Gastrocnemius medialis (tissue), 4 donors: ENCODE results near the gene TPRA1. TPM values are rescaled to one million over a fixed set of nuclear protein-coding genes. Genes with fewer than 3 reads are reported as not detected.

Source experiments
- ATAC-seq, 2 donors: fragments of 150-250 bp; one replicate each; pipeline ENCODE4 v1.9.1; 2016
- DNase-seq, 2 donors: peaks; one replicate each; pipeline ENCODE4 v3.0.0-alpha.2; 2019
- H3K27ac ChIP-seq, 4 donors: fragments of 200-600 bp; sonication (generic); 1 replicate in 1 of 4; 2 replicates in 3 of 4; pipeline ENCODE4 v1.5.1; 2016 to 2018; ENCODE audit warnings: mild to moderate bottlenecking in 2 of 4, moderate library complexity in 1 of 4
- H3K27me3 ChIP-seq, 3 donors: fragments of 200-600 bp; sonication (generic) in 2 of 3; 1 replicate in 1 of 3; 2 replicates in 2 of 3; pipeline versions ENCODE4 v1.5.1 to v1.6.0; 2016 to 2019; ENCODE audit warnings: mild to moderate bottlenecking in 1 of 3, moderate library complexity in 1 of 3
- H3K36me3 ChIP-seq, 2 donors: fragments of 200-600 bp; sonication (generic) in 1 of 2; one replicate each; pipeline ENCODE4 v1.5.1; 2017 to 2018
- H3K4me1 ChIP-seq, 2 donors: fragments of 200-600 bp; sonication (generic) in 1 of 2; one replicate each; pipeline ENCODE4 v1.5.1; 2016 to 2017; ENCODE audit warnings: mild to moderate bottlenecking in 2 of 2
- H3K4me3 ChIP-seq, 4 donors: fragments of 200-600 bp; sonication (generic) in 3 of 4; 1 replicate in 1 of 4; 2 replicates in 3 of 4; pipeline ENCODE4 v1.5.1; 2016 to 2019; ENCODE audit warnings: mild to moderate bottlenecking in 2 of 4
- H3K9me3 ChIP-seq, 3 donors: fragments of 200-600 bp; sonication (generic) in 2 of 3; 1 replicate in 1 of 3; 2 replicates in 2 of 3; pipeline ENCODE4 v1.5.1; 2016 to 2019
- CTCF ChIP-seq, 5 experiments: fragments of 450-650 bp in 3 of 5; fragments of 200-600 bp in 2 of 5; sonication (generic) in 2 of 5; IDR thresholded peaks in 4 of 5; conservative IDR thresholded peaks in 1 of 5; 1 replicate in 4 of 5; 2 replicates in 1 of 5; pipeline ENCODE4 v1.5.1; 2016 to 2019; ENCODE audit warnings: antibody characterized with exemption in 5 of 5, mild to moderate bottlenecking in 3 of 5, moderate library complexity in 3 of 5
- POLR2A ChIP-seq, 2 donors: fragments of 450-650 bp; IDR thresholded peaks; one replicate each; pipeline ENCODE4 v1.6.1; 2017; ENCODE audit warnings: antibody characterized with exemption in 2 of 2, mild to moderate bottlenecking in 2 of 2, moderate library complexity in 2 of 2
- in situ Hi-C, 4 donors: fragments of 200-750 bp; cut with MboI; loops; one replicate each; pipeline versions ENCODE4 v1.15.0 to v1.8.0; 2017; ENCODE audit warnings: low sequenced_read_pairs in 4 of 4
- intact Hi-C: fragments of 100-400 bp; cut with DNase I; formaldehyde crosslinking; loops from one replicate; pipeline ENCODE4 v1.15.1; 2023; ENCODE audit warnings: low total_unique reads
- total RNA-seq, 4 donors: library from RNA; depleted of rRNA; stranded (reverse); fragments of >200 nt; gene quantifications; one replicate each; pipeline versions ENCODE4 v1.1.0 to v1.2.3, GENCODE V29; 2016

Gene TPRA1
- total RNA-seq, 4 donors from 2014 or later: 29.2 to 42.1 (median 31.1) TPM

- intact Hi-C loops (no loop called here), in situ Hi-C loops (no loop called here)
- TF ChIP-seq CTCF (IDR thresholded peaks at IDR 0.05 in 4 of 5, conservative IDR thresholded peaks at IDR 0.05 in 1 of 5) (no peak), POLR2A (IDR thresholded peaks at IDR 0.05) (no peak)
- ATAC-seq: no peak
- Histone ChIP-seq H3K27ac (no peak overlapping the region), H3K4me1 (peaks cover 5 to 6% of the 10 kb centered on the region in 2 donors), H3K36me3 (peaks cover 0 to 4% of the 10 kb centered on the region in 2 donors), H3K4me3 (no peak overlapping the region), H3K9me3 (no peaks in the 10 kb centered on the region), H3K27me3 (no peaks in the 10 kb centered on the region)
- DNase-seq: no peak
These were observed 22.9 kb upstream of the TPRA1 start for GRCh38 chr3:127613406-127613805.

- in situ Hi-C loops (no loop called here), intact Hi-C loops (no loop called here)
- Histone ChIP-seq H3K9me3 (no peaks in the 10 kb centered on the region), H3K36me3 (peaks cover 0 to 4% of the 10 kb centered on the region in 2 donors), H3K4me1 (peaks cover 5 to 8% of the 10 kb centered on the region in 2 donors), H3K4me3 (no peak overlapping the region), H3K27me3 (no peaks in the 10 kb centered on the region), H3K27ac (no peak overlapping the region)
- TF ChIP-seq POLR2A (IDR thresholded peaks at IDR 0.05): no peak
- no peak for TF ChIP-seq CTCF (IDR thresholded peaks at IDR 0.05 in 4 of 5, conservative IDR thresholded peaks at IDR 0.05 in 1 of 5)
- no peak for ATAC-seq
- DNase-seq: no peak
These were observed 22.4 kb upstream of the TPRA1 start for GRCh38 chr3:127612966-127613365.

- no peak for DNase-seq
- Histone ChIP-seq H3K4me1 (peaks cover 15 to 16% of the 10 kb centered on the region in 2 donors), H3K4me3 (no peak overlapping the region), H3K27ac (no peak overlapping the region), H3K36me3 (no peaks in the 10 kb centered on the region), H3K9me3 (no peaks in the 10 kb centered on the region), H3K27me3 (no peaks in the 10 kb centered on the region)
- no peak for ATAC-seq
- TF ChIP-seq POLR2A (IDR thresholded peaks at IDR 0.05) (no peak), CTCF (IDR thresholded peaks at IDR 0.05 in 4 of 5, conservative IDR thresholded peaks at IDR 0.05 in 1 of 5) (no peak)
- intact Hi-C loops (no loop called here), in situ Hi-C loops (no loop called here)
These were observed 20.7 kb upstream of the TPRA1 start for GRCh38 chr3:127611251-127611650.

GRCh38 chr3:127610105-127610504 lies 19.6 kb upstream of the TPRA1 start:
- in situ Hi-C loops: no loop called here
- DNase-seq (no peak), ATAC-seq (no peak)
- Histone ChIP-seq H3K4me3 (no peak overlapping the region), H3K4me1 (peaks cover 15 to 16% of the 10 kb centered on the region in 2 donors), H3K9me3 (no peaks in the 10 kb centered on the region), H3K27ac (no peak overlapping the region), H3K27me3 (no peaks in the 10 kb centered on the region), H3K36me3 (no peaks in the 10 kb centered on the region)
- TF ChIP-seq POLR2A (IDR thresholded peaks at IDR 0.05) (no peak), CTCF (IDR thresholded peaks at IDR 0.05 in 4 of 5, conservative IDR thresholded peaks at IDR 0.05 in 1 of 5) (no peak)
- intact Hi-C loops: no loop called here

GRCh38 chr3:127608362-127608718 lies 17.8 kb upstream of the TPRA1 start:
- no peaks in the 10 kb centered on the region for H3K36me3 ChIP-seq
- TF ChIP-seq CTCF (IDR thresholded peaks at IDR 0.05 in 4 of 5, conservative IDR thresholded peaks at IDR 0.05 in 1 of 5) (no peak), POLR2A (IDR thresholded peaks at IDR 0.05) (no peak)
- intact Hi-C loops: no loop called here
- peak; percentile 59 to 85 for DNase-seq
- H3K4me1 ChIP-seq: peaks cover 15 to 16% of the 10 kb centered on the region in 2 donors
- H3K9me3 ChIP-seq: no peaks in the 10 kb centered on the region
- ATAC-seq: peak; percentile 43 to 71
- no peak overlapping the region for H3K4me3 ChIP-seq
- no peaks in the 10 kb centered on the region for H3K27me3 ChIP-seq
- H3K27ac ChIP-seq: peak overlapping the region; percentile 63 to 76 (median 66)
- in situ Hi-C loops: no loop called here
